GM12878 (cell line): ENCODE results near the gene GAREM1. TPM values are rescaled to one million over a fixed set of nuclear protein-coding genes. Genes with fewer than 3 reads are reported as not detected.

Experiments
- ATAC-seq: fragments of 200-7000 bp; cut with Tn5 transposase; 3 replicates; pipeline ENCODE4 v1.9.1; 2020; ENCODE audit warnings: mild to moderate bottlenecking, moderate library complexity
- BruUV-seq: library from RNA; stranded (reverse); fragments of 400-500 nt; replicated peaks from 2 replicates; lab custom pipeline; 2021; lab: Mats Ljungman, UMichigan
- CTCF ChIA-PET: fragments of 300-600 bp; sonication (Branson Sonifier 250); formaldehyde crosslinking; extraction: SDS; loops from one replicate; lab custom pipeline; 2021; ENCODE audit warnings: inconsistent platforms; lab: Yijun Ruan, JAX
- POLR2A ChIA-PET: fragments of 350-600 bp; formaldehyde crosslinking; extraction: SDS; loops from one replicate; lab custom pipeline; 2021; ENCODE audit warnings: inconsistent platforms; lab: Charles Lee
- RAD21 ChIA-PET: fragments of 300-600 bp; sonication (Branson Sonifier 250); formaldehyde crosslinking; loops from one replicate; lab custom pipeline; 2023; ENCODE audit warnings: antibody characterized with exemption; ENCODE audit not compliant: unreplicated experiment; lab: Charles Lee
- SMC1A ChIA-PET: fragments of 300-600 bp; sonication (Branson Sonifier 250); formaldehyde crosslinking; loops from one replicate; lab custom pipeline; 2023; ENCODE audit not compliant: unreplicated experiment, uncharacterized antibody; lab: Charles Lee
- DNase-seq: peaks from one replicate; pipeline ENCODE4 v3.0.0-alpha.2; 2011; ENCODE audit warnings: low read depth, low spot score
- FAIRE-seq: peaks from 3 replicates; lab custom pipeline; 2011; peaks lifted over from hg19 to GRCh38; lab: Jason Lieb, UNC
- H2AFZ ChIP-seq: 2 replicates; pipeline ENCODE4 v1.6.0; 2011; ENCODE audit warnings: low read depth, low read length, control low read depth; ENCODE audit not compliant: control insufficient read depth
- H3K27ac ChIP-seq: 2 replicates; pipeline ENCODE4 v1.5.1; 2011; ENCODE audit warnings: control low read depth; ENCODE audit not compliant: control insufficient read depth, insufficient read depth
- H3K27me3 ChIP-seq, 2 experiments: replicated peaks in 1 of 2; 2 replicates each; pipeline versions ENCODE4 v1.6.0 to v1.6.1; 2011; ENCODE audit warnings: low read length in 1 of 2; ENCODE audit not compliant: control insufficient read depth in 2 of 2, insufficient read depth in 2 of 2
- H3K36me3 ChIP-seq, 2 experiments: 2 replicates each; pipeline ENCODE4 v1.5.1; 2011; ENCODE audit warnings: low read length in 1 of 2; ENCODE audit not compliant: control insufficient read depth in 2 of 2, insufficient read depth in 2 of 2
- H3K4me1 ChIP-seq: 2 replicates; pipeline ENCODE4 v1.6.1; 2011; ENCODE audit warnings: mild to moderate bottlenecking, low read length, moderate library complexity, mixed read lengths; ENCODE audit not compliant: control insufficient read depth, insufficient read depth
- H3K4me2 ChIP-seq: 2 replicates; pipeline ENCODE4 v1.6.0; 2011; ENCODE audit warnings: control low read depth; ENCODE audit not compliant: control insufficient read depth, insufficient read depth
- H3K4me3 ChIP-seq: fragments of 200-600 bp; sonication (generic); 2 replicates; pipeline ENCODE4 v1.5.1; 2016
- H3K79me2 ChIP-seq: 2 replicates; pipeline ENCODE4 v1.6.0; 2011; ENCODE audit warnings: low read length; ENCODE audit not compliant: control insufficient read depth, insufficient read depth
- H3K9ac ChIP-seq: 2 replicates; pipeline ENCODE4 v1.8.0; 2011; ENCODE audit warnings: low read length, control low read depth, mixed read lengths; ENCODE audit not compliant: control insufficient read depth, insufficient read depth
- H3K9me3 ChIP-seq: replicated peaks from 3 replicates; pipeline ENCODE4 v1.5.1; 2011; ENCODE audit warnings: mild to moderate bottlenecking, low read length; ENCODE audit not compliant: control insufficient read depth, insufficient read depth
- H4K20me1 ChIP-seq: 2 replicates; pipeline ENCODE4 v1.6.0; 2011; ENCODE audit not compliant: control insufficient read depth, insufficient read depth
- CEBPB ChIP-seq, 2 experiments: fragments of 150-350 bp in 1 of 2; IDR thresholded peaks; 2 replicates each; pipeline ENCODE4 v1.6.1; 2012 to 2014; ENCODE audit warnings: low read depth in 2 of 2, low read length in 2 of 2, borderline replicate concordance in 1 of 2, inconsistent platforms in 1 of 2
- WGBS: methylation state at CpG from one replicate; pipeline ENCODE4 v1.1.6; 2016; ENCODE audit warnings: low lambda C conversion rate; ENCODE audit not compliant: insufficient replicate concordance, insufficient coverage; ENCODE audit errors: missing lambda C conversion rate; 5-methylcytosine and 5-hydroxymethylcytosine counted together
- in situ Hi-C: fragments of 300-500 bp; cut with MboI; formaldehyde crosslinking; loops from 9 replicates; pipeline ENCODE4 v1.14.3; 2018; ENCODE audit warnings: mixed read lengths
- intact Hi-C: fragments of 100-400 bp; cut with micrococcal nuclease; formaldehyde crosslinking; loops from one replicate; pipeline ENCODE4 v1.14.2; 2022; ENCODE audit not compliant: unreplicated experiment
- polyA plus RNA-seq, 11 experiments: library from polyadenylated mRNA; depleted of rRNA in 4 of 11; unstranded in 6 of 11; stranded (reverse) in 5 of 11; fragments of >200 nt; fragmentation: Nextera tagmentation in 4 of 11; fragmentation: Illumina TruSeq in 1 of 11; extraction: Ambion mirVana in 4 of 11; extraction: Trizol in 1 of 11; gene quantifications; 1 replicate in 1 of 11; 2 replicates in 10 of 11; pipeline versions ENCODE4 v1.2.1 to v1.2.3, GENCODE V29; 2011 to 2016; ENCODE audit warnings: inconsistent platforms in 2 of 11, missing spikeins in 2 of 11, low read depth in 1 of 11
- total RNA-seq, 4 experiments: library from RNA; depleted of rRNA in 3 of 4; stranded (reverse); fragments of >200 nt in 3 of 4; fragmentation: Illumina TruSeq in 1 of 4; extraction: Trizol in 1 of 4; gene quantifications; 2 replicates each; pipeline versions ENCODE4 v1.2.1 to v1.2.3, GENCODE V29; 2013 to 2021
- TF ChIP-seq, protein P1 (sequence below): fragments of 450-650 bp; IDR thresholded peaks from 2 replicates; pipeline ENCODE4 v1.6.1; 2014; ENCODE audit warnings: mild to moderate bottlenecking
- TF ChIP-seq, protein P2 (sequence below): fragments of 450-650 bp; formaldehyde crosslinking; IDR thresholded peaks from 2 replicates; pipeline ENCODE4 v1.4.0; 2020; ENCODE audit warnings: mild to moderate bottlenecking, moderate library complexity

GAREM1 gene
- total and polyA plus RNA-seq, 10 of the 15 experiments (the other 5 are each of a cell fraction or from before 2014, with no cell fraction given), result 0.05 to 0.29 (median 0.05) TPM; not detected in 7

DNA sequence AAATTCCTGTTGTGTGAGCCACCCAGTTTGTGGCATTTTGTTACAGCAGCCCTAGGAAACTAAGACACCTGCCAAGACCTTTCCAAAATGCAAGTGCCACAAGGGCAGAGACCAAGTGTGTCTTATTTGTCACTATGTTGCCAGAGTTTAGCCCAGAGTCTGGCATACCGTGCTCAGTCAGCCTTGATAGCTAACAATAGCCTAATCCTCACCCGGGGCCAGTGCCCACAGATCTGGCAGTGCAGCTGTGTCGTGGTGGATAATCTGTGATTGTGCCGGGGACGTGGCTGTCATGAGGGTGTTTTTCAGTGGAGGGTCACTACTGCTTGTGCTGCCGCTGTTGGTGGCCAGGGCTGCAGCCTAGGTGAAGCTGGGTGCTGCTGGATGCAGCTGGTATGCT is 227.3 kb downstream of the GAREM1 start:
- SMC1A ChIA-PET, result no interaction called here
- intact Hi-C loops, result no loop called here

More for the DNA sequence above, 227.3 kb downstream of the GAREM1 start:
- WGBS, result 17% methylated on average over 6 of the region's 6 CpGs
- in situ Hi-C loops, result no loop called here
- RAD21 ChIA-PET, result no interaction called here
- BruUV-seq, result no TSS peak
- H3K27ac ChIP-seq, result no peak overlapping the region
- H3K4me3 ChIP-seq, result no peak overlapping the region
- H3K9ac ChIP-seq, result no peak overlapping the region
- ATAC-seq (no peak), DNase-seq (no peak), FAIRE-seq (no peak)
- no peaks in the 10 kb centered on the region for H3K36me3 ChIP-seq
- CTCF ChIA-PET, result interaction anchor here (1.1 kb wide), 1 partner anchor 86 kb away, joined by 3 read pairs; no protein-coding TSS in a partner anchor
- POLR2A ChIA-PET, result no interaction called here
- no peaks in the 10 kb centered on the region for H3K4me1 ChIP-seq
- H3K79me2 ChIP-seq, result no peaks in the 10 kb centered on the region
- no peak for TF ChIP-seq CEBPB (IDR thresholded peaks at IDR 0.05; ENCODE audit: borderline replicate concordance in 1 of 2, low read depth in 2 of 2, low read length in 2 of 2)
- TF ChIP-seq, protein P1, sequence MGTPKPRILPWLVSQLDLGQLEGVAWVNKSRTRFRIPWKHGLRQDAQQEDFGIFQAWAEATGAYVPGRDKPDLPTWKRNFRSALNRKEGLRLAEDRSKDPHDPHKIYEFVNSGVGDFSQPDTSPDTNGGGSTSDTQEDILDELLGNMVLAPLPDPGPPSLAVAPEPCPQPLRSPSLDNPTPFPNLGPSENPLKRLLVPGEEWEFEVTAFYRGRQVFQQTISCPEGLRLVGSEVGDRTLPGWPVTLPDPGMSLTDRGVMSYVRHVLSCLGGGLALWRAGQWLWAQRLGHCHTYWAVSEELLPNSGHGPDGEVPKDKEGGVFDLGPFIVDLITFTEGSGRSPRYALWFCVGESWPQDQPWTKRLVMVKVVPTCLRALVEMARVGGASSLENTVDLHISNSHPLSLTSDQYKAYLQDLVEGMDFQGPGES, result no peak
- TF ChIP-seq, protein P2, sequence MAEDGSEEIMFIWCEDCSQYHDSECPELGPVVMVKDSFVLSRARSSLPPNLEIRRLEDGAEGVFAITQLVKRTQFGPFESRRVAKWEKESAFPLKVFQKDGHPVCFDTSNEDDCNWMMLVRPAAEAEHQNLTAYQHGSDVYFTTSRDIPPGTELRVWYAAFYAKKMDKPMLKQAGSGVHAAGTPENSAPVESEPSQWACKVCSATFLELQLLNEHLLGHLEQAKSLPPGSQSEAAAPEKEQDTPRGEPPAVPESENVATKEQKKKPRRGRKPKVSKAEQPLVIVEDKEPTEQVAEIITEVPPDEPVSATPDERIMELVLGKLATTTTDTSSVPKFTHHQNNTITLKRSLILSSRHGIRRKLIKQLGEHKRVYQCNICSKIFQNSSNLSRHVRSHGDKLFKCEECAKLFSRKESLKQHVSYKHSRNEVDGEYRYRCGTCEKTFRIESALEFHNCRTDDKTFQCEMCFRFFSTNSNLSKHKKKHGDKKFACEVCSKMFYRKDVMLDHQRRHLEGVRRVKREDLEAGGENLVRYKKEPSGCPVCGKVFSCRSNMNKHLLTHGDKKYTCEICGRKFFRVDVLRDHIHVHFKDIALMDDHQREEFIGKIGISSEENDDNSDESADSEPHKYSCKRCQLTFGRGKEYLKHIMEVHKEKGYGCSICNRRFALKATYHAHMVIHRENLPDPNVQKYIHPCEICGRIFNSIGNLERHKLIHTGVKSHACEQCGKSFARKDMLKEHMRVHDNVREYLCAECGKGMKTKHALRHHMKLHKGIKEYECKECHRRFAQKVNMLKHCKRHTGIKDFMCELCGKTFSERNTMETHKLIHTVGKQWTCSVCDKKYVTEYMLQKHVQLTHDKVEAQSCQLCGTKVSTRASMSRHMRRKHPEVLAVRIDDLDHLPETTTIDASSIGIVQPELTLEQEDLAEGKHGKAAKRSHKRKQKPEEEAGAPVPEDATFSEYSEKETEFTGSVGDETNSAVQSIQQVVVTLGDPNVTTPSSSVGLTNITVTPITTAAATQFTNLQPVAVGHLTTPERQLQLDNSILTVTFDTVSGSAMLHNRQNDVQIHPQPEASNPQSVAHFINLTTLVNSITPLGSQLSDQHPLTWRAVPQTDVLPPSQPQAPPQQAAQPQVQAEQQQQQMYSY (CRISPR knock-in tag), result no peak
- no peaks in the 10 kb centered on the region for H4K20me1 ChIP-seq
- no peaks in the 10 kb centered on the region for H3K9me3 ChIP-seq
- H3K27me3 ChIP-seq, result peaks cover 2% of the 10 kb centered on the region in 2 experiments; a peak in 2 of 4 replicates
- no peak overlapping the region for H3K4me2 ChIP-seq
- H2AFZ ChIP-seq, result no peak overlapping the region
